Gastroesophageal sphincter (tissue), 3 donors: Measurements from ENCODE around the gene CEP162.

ENCODE experiments used
- EP300 ChIP-seq: sonication (generic); formaldehyde crosslinking; IDR thresholded peaks from one replicate; pipeline ENCODE4 v1.6.1; 2017; ENCODE audit warnings: antibody characterized with exemption, mild to moderate bottlenecking
- POLR2A ChIP-seq, 2 donors: fragments of 450-650 bp; IDR thresholded peaks; one replicate each; pipeline ENCODE4 v1.6.1; 2017; ENCODE audit warnings: antibody characterized with exemption in 2 of 2, mild to moderate bottlenecking in 2 of 2, moderate library complexity in 1 of 2
- POLR2AphosphoS5 ChIP-seq: sonication (generic); formaldehyde crosslinking; IDR thresholded peaks from one replicate; pipeline ENCODE4 v1.6.1; 2017; ENCODE audit warnings: antibody characterized with exemption
- TF ChIP-seq, protein P1 (sequence below), 4 experiments: fragments of 200-600 bp in 2 of 4; fragments of 450-650 bp in 2 of 4; sonication (generic) in 1 of 4; IDR thresholded peaks; one replicate each; pipeline ENCODE4 v1.5.1; 2017 to 2019; ENCODE audit warnings: antibody characterized with exemption in 4 of 4, mild to moderate bottlenecking in 2 of 4, moderate library complexity in 2 of 4

DNA sequence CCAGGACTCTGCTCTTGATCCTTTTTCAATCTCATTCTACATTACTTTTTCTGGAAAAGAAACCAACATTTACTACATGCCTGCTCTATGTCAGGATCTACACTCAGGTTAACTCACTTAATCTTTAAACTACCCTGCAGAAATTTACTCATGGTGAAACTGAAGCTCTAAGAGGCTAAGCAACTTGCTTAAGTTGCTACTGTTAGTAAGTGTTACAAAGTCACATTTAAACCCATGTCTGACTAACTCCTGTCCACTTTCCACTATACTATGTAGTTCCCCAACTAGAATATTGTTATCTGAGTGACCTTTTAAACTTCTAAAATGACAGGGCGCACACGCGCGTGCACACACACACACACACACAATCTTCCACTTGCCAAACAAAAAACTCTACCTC is 5.0 kb downstream of the CEP162 start:
- TF ChIP-seq, protein P1, sequence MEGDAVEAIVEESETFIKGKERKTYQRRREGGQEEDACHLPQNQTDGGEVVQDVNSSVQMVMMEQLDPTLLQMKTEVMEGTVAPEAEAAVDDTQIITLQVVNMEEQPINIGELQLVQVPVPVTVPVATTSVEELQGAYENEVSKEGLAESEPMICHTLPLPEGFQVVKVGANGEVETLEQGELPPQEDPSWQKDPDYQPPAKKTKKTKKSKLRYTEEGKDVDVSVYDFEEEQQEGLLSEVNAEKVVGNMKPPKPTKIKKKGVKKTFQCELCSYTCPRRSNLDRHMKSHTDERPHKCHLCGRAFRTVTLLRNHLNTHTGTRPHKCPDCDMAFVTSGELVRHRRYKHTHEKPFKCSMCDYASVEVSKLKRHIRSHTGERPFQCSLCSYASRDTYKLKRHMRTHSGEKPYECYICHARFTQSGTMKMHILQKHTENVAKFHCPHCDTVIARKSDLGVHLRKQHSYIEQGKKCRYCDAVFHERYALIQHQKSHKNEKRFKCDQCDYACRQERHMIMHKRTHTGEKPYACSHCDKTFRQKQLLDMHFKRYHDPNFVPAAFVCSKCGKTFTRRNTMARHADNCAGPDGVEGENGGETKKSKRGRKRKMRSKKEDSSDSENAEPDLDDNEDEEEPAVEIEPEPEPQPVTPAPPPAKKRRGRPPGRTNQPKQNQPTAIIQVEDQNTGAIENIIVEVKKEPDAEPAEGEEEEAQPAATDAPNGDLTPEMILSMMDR (IDR thresholded peaks at IDR 0.05) = no peak
- TF ChIP-seq POLR2AphosphoS5 (no peak), POLR2A (IDR thresholded peaks at IDR 0.05) (no peak), EP300 (no peak)
